Measurements from ENCODE around the gene NELL2. TPM values are rescaled to one million over a fixed set of nuclear protein-coding genes. Genes with fewer than 3 reads are reported as not detected.

NELL2 gene
- total RNA-seq, 5 donors from 2014 or later (not counting 1 experiment from before 2014, with no cell fraction given) = 154 to 212 (median 169) TPM

DNA sequence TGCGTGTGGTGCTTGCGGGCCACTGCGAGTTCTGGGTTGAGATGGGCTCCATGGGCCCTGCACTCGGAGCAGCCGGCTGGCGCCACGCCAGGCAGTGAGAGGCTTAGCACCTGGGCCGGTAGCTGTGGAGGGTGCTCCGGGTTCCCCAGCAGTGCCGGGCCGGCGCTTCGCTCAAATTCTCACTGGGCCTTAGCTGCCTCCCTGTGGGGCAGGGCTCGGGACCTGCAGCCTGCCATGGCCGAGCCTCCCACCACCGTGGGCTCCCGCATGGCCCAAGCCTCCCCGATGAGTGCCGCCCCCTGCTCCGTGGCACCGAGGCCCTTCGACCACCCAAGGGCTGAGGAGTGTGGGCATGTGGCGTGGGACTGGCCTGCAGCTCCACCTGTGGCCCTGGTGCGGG is 375.7 kb downstream of the NELL2 start:
- Histone ChIP-seq H3K4me3 (ENCODE audit: control insufficient read depth in 1 of 2, extremely low read depth in 1 of 2, low read length in 1 of 2) (no peak overlapping the region), H3K4me1 (ENCODE audit: control insufficient read depth in 1 of 2, extremely low read depth in 1 of 2, insufficient read depth in 2 of 2, low read length in 2 of 2) (no peaks in the 10 kb centered on the region), H3K27me3 (replicated peaks in 1 of 2; ENCODE audit: control insufficient read depth in 2 of 2, extremely low read depth in 1 of 2, insufficient read depth in 2 of 2, low read length in 1 of 2) (no peaks in the 10 kb centered on the region), H3K36me3 (ENCODE audit: control insufficient read depth in 2 of 2, extremely low read depth in 1 of 2, insufficient read depth in 1 of 2, low read length in 1 of 2) (no peaks in the 10 kb centered on the region), H3K9me3 (no peaks in the 10 kb centered on the region), H3K27ac (ENCODE audit: low read length) (no peak overlapping the region)
- DNase-seq = no peak
- no peak for ATAC-seq (replicated peaks in 1 of 4)
- ChIA-PET CTCF (interaction anchor here in 1 of 2 donors (0.7 kb wide), 1 partner anchor 160 kb away, joined by 3 read pairs; no protein-coding TSS in a partner anchor), POLR2A (no interaction called here)
- H3K36me3 Mint-ChIP-seq = no peaks in the 10 kb centered on the region
- H3K9me3 Mint-ChIP-seq = peaks cover 0 to 2% (median 0%) of the 10 kb centered on the region in 3 donors
- peaks cover 0 to 1% of the 10 kb centered on the region in 2 donors for H3K27me3 Mint-ChIP-seq
- no peaks in the 10 kb centered on the region for H3K4me1 Mint-ChIP-seq
- no peak overlapping the region for H3K4me3 Mint-ChIP-seq
- 92% methylated on average over 22 of the region's 24 CpGs for WGBS (ENCODE audit: insufficient coverage)
- H3K27ac Mint-ChIP-seq = no peak overlapping the region

DNA sequence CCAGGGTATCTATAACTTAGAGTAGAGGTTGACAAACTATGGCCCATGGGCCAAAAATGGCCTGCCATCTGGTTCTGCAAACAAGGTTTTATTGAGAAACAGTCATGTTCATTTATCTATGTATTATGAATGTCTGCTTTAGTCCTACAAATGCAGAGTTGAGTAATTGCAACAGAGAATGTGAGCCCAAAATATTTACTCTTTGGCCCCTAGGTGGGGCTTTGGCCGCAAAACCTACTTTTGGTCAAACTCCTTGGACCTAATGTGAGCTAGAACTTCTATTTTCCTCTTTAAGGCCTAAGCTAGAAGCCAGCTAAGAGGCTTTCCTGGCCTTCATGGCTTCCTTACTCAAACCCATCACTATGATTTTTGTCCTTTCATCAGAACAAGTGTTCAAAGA is 379.1 kb downstream of the NELL2 start:
- 40% methylated on average over 1 of the region's 1 CpG for WGBS (ENCODE audit: insufficient coverage)
- Histone ChIP-seq H3K36me3 (ENCODE audit: control insufficient read depth in 2 of 2, extremely low read depth in 1 of 2, insufficient read depth in 1 of 2, low read length in 1 of 2) (no peaks in the 10 kb centered on the region), H3K27me3 (replicated peaks in 1 of 2; ENCODE audit: control insufficient read depth in 2 of 2, extremely low read depth in 1 of 2, insufficient read depth in 2 of 2, low read length in 1 of 2) (no peaks in the 10 kb centered on the region), H3K27ac (ENCODE audit: low read length) (no peak overlapping the region), H3K4me1 (ENCODE audit: control insufficient read depth in 1 of 2, extremely low read depth in 1 of 2, insufficient read depth in 2 of 2, low read length in 2 of 2) (no peaks in the 10 kb centered on the region), H3K4me3 (ENCODE audit: control insufficient read depth in 1 of 2, extremely low read depth in 1 of 2, low read length in 1 of 2) (no peak overlapping the region), H3K9me3 (no peaks in the 10 kb centered on the region)
- no peaks in the 10 kb centered on the region for H3K36me3 Mint-ChIP-seq
- CTCF ChIA-PET = no interaction called here
- DNase-seq (no peak), ATAC-seq (replicated peaks in 1 of 4) (no peak)
- peaks cover 0 to 9% of the 10 kb centered on the region in 2 donors for H3K27me3 Mint-ChIP-seq
- H3K27ac Mint-ChIP-seq = no peak overlapping the region
- peaks cover 0 to 2% (median 0%) of the 10 kb centered on the region in 3 donors for H3K9me3 Mint-ChIP-seq
- POLR2A ChIA-PET = no interaction called here
- no peak overlapping the region for H3K4me3 Mint-ChIP-seq
- H3K4me1 Mint-ChIP-seq = no peaks in the 10 kb centered on the region

DNA sequence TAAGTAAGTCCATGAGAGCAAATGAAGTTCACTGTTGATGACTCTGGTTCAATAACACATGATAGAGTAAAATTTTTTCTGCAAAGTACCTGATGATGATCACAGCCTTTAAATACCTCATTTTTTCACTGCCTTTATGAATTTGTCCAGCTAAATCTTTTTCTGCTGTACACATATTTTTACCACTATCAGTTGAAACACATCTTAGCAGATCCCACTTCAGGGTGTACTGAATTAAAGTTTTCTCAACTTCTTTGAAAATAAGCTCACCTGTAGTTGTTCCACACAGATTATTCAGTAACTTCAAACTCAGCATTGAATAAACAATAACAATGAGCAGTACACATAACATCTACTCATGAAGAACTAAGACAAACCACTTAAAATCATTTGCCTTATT is 385.9 kb downstream of the NELL2 start:
- H3K4me1 ChIP-seq (ENCODE audit: control insufficient read depth in 1 of 2, extremely low read depth in 1 of 2, insufficient read depth in 2 of 2, low read length in 2 of 2) = no peaks in the 10 kb centered on the region
- Mint-ChIP-seq H3K4me1 (no peaks in the 10 kb centered on the region), H3K36me3 (no peaks in the 10 kb centered on the region), H3K27me3 (peaks cover 4 to 7% of the 10 kb centered on the region in 2 donors), H3K4me3 (no peak overlapping the region), H3K9me3 (no peaks in the 10 kb centered on the region), H3K27ac (no peak overlapping the region)
- H3K9me3 ChIP-seq = no peaks in the 10 kb centered on the region
- ATAC-seq (replicated peaks in 1 of 4) (no peak), DNase-seq (no peak)
- H3K27ac ChIP-seq (ENCODE audit: low read length) = no peak overlapping the region
- POLR2A ChIA-PET = no interaction called here
- CTCF ChIA-PET = interaction anchor here in 1 of 2 donors (0.6 kb wide), 1 partner anchor 350 kb away, joined by 3 read pairs; no protein-coding TSS in a partner anchor
- H3K27me3 ChIP-seq (replicated peaks in 1 of 2; ENCODE audit: control insufficient read depth in 2 of 2, extremely low read depth in 1 of 2, insufficient read depth in 2 of 2, low read length in 1 of 2) = no peaks in the 10 kb centered on the region
- no peak overlapping the region for H3K4me3 ChIP-seq (ENCODE audit: control insufficient read depth in 1 of 2, extremely low read depth in 1 of 2, low read length in 1 of 2)
- no peaks in the 10 kb centered on the region for H3K36me3 ChIP-seq (ENCODE audit: control insufficient read depth in 2 of 2, extremely low read depth in 1 of 2, insufficient read depth in 1 of 2, low read length in 1 of 2)

DNA sequence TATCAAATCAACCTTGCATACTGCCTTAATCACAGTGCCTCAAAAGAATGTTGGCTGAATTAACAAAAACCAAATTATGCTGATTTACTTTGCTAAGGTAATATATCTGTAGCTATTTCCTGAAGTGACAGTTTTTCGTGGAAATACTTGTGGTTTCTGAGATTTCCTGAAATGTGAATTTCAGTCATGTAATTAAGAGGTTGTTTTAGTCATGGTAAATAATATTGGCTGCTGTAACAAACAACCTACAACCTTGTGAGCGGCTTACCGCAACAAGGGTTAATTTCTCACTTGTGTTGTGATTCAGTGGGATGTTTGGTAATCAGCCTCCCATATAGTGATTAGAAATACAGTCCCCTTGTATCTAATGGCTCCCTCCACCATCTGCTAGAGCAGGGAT is 387.9 kb downstream of the NELL2 start:
- DNase-seq = no peak

DNA sequence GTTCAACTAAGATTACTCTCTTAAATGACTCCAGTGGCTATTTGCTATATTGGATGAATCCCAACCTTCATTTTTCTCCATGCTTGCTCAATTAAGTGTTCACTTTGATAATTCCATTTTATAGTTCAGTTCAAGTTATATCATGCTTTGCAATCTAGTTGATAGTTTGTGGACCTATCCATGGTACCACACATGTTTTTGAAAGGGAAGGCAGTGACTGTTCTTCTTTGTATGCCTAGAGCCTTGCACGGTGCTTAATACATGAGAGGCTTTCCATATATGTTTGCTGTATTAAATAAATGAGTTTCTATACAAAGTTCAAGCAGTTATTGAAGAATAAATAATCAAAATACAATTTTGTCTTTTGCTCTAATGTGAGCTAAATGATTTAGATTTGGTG is 391.3 kb downstream of the NELL2 start:
- Histone ChIP-seq H3K9me3 (no peaks in the 10 kb centered on the region), H3K36me3 (ENCODE audit: control insufficient read depth in 2 of 2, extremely low read depth in 1 of 2, insufficient read depth in 1 of 2, low read length in 1 of 2) (no peaks in the 10 kb centered on the region), H3K4me3 (ENCODE audit: control insufficient read depth in 1 of 2, extremely low read depth in 1 of 2, low read length in 1 of 2) (no peak overlapping the region), H3K27me3 (replicated peaks in 1 of 2; ENCODE audit: control insufficient read depth in 2 of 2, extremely low read depth in 1 of 2, insufficient read depth in 2 of 2, low read length in 1 of 2) (no peaks in the 10 kb centered on the region), H3K4me1 (ENCODE audit: control insufficient read depth in 1 of 2, extremely low read depth in 1 of 2, insufficient read depth in 2 of 2, low read length in 2 of 2) (no peaks in the 10 kb centered on the region), H3K27ac (ENCODE audit: low read length) (no peak overlapping the region)
- Mint-ChIP-seq H3K27ac (no peak overlapping the region), H3K9me3 (peaks cover 0 to 4% (median 3%) of the 10 kb centered on the region in 3 donors), H3K36me3 (no peaks in the 10 kb centered on the region), H3K27me3 (peaks cover 0 to 11% of the 10 kb centered on the region in 2 donors), H3K4me3 (no peak overlapping the region), H3K4me1 (no peaks in the 10 kb centered on the region)
- ChIA-PET POLR2A (no interaction called here), CTCF (no interaction called here)
- no peak for ATAC-seq (replicated peaks in 1 of 4)
- DNase-seq = no peak
- no CpG with 5 or more reads among the region's 1 CpG for WGBS (ENCODE audit: insufficient coverage)

More for the DNA sequence above, 387.9 kb downstream of the NELL2 start:
- H3K9me3 Mint-ChIP-seq = peaks cover 0 to 3% (median 0%) of the 10 kb centered on the region in 3 donors
- POLR2A ChIA-PET = no interaction called here
- no peaks in the 10 kb centered on the region for H3K36me3 Mint-ChIP-seq
- no peak overlapping the region for H3K4me3 ChIP-seq (ENCODE audit: control insufficient read depth in 1 of 2, extremely low read depth in 1 of 2, low read length in 1 of 2)
- no peaks in the 10 kb centered on the region for H3K27me3 ChIP-seq (replicated peaks in 1 of 2; ENCODE audit: control insufficient read depth in 2 of 2, extremely low read depth in 1 of 2, insufficient read depth in 2 of 2, low read length in 1 of 2)
- no peaks in the 10 kb centered on the region for H3K9me3 ChIP-seq
- peaks cover 6 to 11% of the 10 kb centered on the region in 2 donors for H3K27me3 Mint-ChIP-seq
- no peaks in the 10 kb centered on the region for H3K36me3 ChIP-seq (ENCODE audit: control insufficient read depth in 2 of 2, extremely low read depth in 1 of 2, insufficient read depth in 1 of 2, low read length in 1 of 2)
- 0% methylated on average over 1 of the region's 3 CpGs for WGBS (ENCODE audit: insufficient coverage)
- ATAC-seq (replicated peaks in 1 of 4) = no peak
- no peak overlapping the region for H3K4me3 Mint-ChIP-seq
- no peaks in the 10 kb centered on the region for H3K4me1 Mint-ChIP-seq
- H3K27ac ChIP-seq (ENCODE audit: low read length) = no peak overlapping the region
- CTCF ChIA-PET = no interaction called here
- H3K27ac Mint-ChIP-seq = no peak overlapping the region
- no peaks in the 10 kb centered on the region for H3K4me1 ChIP-seq (ENCODE audit: control insufficient read depth in 1 of 2, extremely low read depth in 1 of 2, insufficient read depth in 2 of 2, low read length in 2 of 2)

DNA sequence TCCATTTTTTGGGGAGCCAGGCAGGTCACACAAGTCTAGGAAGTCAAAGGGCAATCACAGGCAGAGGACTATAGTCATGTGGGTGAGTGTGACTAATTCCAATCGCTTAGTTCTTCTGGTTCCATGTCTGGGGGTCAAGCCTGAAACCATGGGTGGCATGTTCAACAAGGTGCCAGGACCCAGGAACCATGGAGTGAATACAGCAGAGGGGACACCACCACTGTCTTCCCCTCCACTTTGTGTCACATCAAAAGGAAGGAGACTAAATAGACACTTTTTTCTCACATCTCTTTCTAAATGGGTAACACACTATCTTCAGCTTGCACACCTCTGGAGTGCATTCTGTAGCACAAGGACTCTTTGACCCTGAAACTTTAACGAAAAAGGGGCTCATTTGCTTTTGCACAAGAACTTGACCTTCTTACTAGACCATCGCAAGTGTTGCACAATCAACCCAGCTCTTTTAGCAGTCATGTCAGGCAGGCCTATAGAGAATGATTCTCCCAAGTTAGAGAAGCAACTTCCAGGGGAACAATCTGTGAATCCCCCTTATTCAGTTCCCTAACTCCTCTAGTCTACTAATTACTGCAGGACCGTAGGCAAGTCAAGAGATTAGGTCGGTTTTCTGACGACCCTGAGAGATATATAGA is 398.7 kb downstream of the NELL2 start:
- Histone ChIP-seq H3K36me3 (ENCODE audit: control insufficient read depth in 2 of 2, extremely low read depth in 1 of 2, insufficient read depth in 1 of 2, low read length in 1 of 2) (no peaks in the 10 kb centered on the region), H3K9me3 (peaks cover 4% of the 10 kb centered on the region), H3K27me3 (replicated peaks in 1 of 2; ENCODE audit: control insufficient read depth in 2 of 2, extremely low read depth in 1 of 2, insufficient read depth in 2 of 2, low read length in 1 of 2) (no peaks in the 10 kb centered on the region), H3K27ac (ENCODE audit: low read length) (no peak overlapping the region), H3K4me3 (ENCODE audit: control insufficient read depth in 1 of 2, extremely low read depth in 1 of 2, low read length in 1 of 2) (no peak overlapping the region), H3K4me1 (ENCODE audit: control insufficient read depth in 1 of 2, extremely low read depth in 1 of 2, insufficient read depth in 2 of 2, low read length in 2 of 2) (no peaks in the 10 kb centered on the region)
- Mint-ChIP-seq H3K36me3 (no peaks in the 10 kb centered on the region), H3K4me1 (no peaks in the 10 kb centered on the region), H3K4me3 (no peak overlapping the region), H3K27me3 (peaks cover 0 to 6% of the 10 kb centered on the region in 2 donors), H3K27ac (no peak overlapping the region), H3K9me3 (peaks cover 5 to 31% (median 23%) of the 10 kb centered on the region in 3 donors)
- WGBS (ENCODE audit: insufficient coverage) = 66% methylated on average over 3 of the region's 6 CpGs
- ChIA-PET CTCF (no interaction called here), POLR2A (no interaction called here)
- ATAC-seq (replicated peaks in 1 of 4) (no peak), DNase-seq (no peak)

DNA sequence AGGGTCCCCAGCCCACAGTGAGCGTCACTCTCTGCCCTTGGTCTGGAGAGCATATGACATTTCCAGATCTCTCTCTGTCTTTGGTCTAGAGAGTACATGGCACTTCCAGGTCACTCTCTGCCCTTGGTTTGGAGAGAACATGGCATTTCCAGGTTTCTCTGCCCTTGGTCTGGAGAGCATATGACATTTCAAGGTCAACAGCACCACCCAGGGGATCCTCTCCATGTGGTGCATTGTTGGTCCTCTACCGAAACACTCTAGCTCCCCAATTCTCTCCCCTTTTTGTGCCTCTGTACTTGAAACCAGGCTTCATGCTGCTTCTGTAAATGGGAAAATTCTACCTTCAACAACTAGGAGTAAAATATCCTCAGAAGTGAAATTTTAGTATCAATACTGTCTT is 399.4 kb downstream of the NELL2 start:
- Histone ChIP-seq H3K4me1 (ENCODE audit: control insufficient read depth in 1 of 2, extremely low read depth in 1 of 2, insufficient read depth in 2 of 2, low read length in 2 of 2) (no peaks in the 10 kb centered on the region), H3K36me3 (ENCODE audit: control insufficient read depth in 2 of 2, extremely low read depth in 1 of 2, insufficient read depth in 1 of 2, low read length in 1 of 2) (no peaks in the 10 kb centered on the region), H3K9me3 (peaks cover 4% of the 10 kb centered on the region), H3K4me3 (ENCODE audit: control insufficient read depth in 1 of 2, extremely low read depth in 1 of 2, low read length in 1 of 2) (no peak overlapping the region), H3K27me3 (replicated peaks in 1 of 2; ENCODE audit: control insufficient read depth in 2 of 2, extremely low read depth in 1 of 2, insufficient read depth in 2 of 2, low read length in 1 of 2) (no peaks in the 10 kb centered on the region), H3K27ac (ENCODE audit: low read length) (no peak overlapping the region)
- H3K27me3 Mint-ChIP-seq = peaks cover 0 to 10% of the 10 kb centered on the region in 2 donors
- CTCF ChIA-PET = no interaction called here
- DNase-seq (no peak), ATAC-seq (replicated peaks in 1 of 4) (no peak)
- peaks cover 5 to 31% (median 25%) of the 10 kb centered on the region in 3 donors for H3K9me3 Mint-ChIP-seq
- 88% methylated on average over 1 of the region's 2 CpGs for WGBS (ENCODE audit: insufficient coverage)
- no peaks in the 10 kb centered on the region for H3K4me1 Mint-ChIP-seq
- POLR2A ChIA-PET = no interaction called here
- no peak overlapping the region for H3K27ac Mint-ChIP-seq
- no peak overlapping the region for H3K4me3 Mint-ChIP-seq
- H3K36me3 Mint-ChIP-seq = no peaks in the 10 kb centered on the region
